Measurements from ENCODE around the gene SHQ1.
"Not testable (repeated sequence)": the region's sequence is repeated elsewhere in the genome, so short reads cannot be mapped to it uniquely, and the experiment has no call there.

The SHQ1 gene

DNA sequence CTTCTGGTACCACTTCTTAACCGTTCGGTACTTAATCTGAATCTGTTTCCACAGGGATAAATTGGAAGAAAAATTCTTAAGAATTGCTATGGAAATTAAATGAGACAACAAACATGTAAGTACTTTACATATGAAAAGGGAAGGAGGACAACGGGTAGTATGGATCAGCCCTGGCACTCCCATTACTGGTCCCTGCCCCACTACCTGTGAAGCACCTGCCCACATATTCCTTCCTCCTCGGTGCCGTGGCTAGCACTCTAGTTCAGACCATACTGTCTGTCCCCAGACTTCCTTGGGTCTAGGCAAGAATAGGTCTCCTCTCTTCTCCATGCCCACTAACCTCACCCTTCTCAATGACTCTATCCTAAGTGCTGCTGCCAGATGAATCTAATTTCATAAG, 46.2 kb downstream of the SHQ1 start:
- TF ChIP-seq GATA1 (IDR thresholded peaks at IDR 0.05; ENCODE audit: low read depth, low read length), result no peak
- no peak for TF ChIP-seq POLR2A (IDR thresholded peaks at IDR 0.05; ENCODE audit: low read length)
- no peak for DNase-seq

DNA sequence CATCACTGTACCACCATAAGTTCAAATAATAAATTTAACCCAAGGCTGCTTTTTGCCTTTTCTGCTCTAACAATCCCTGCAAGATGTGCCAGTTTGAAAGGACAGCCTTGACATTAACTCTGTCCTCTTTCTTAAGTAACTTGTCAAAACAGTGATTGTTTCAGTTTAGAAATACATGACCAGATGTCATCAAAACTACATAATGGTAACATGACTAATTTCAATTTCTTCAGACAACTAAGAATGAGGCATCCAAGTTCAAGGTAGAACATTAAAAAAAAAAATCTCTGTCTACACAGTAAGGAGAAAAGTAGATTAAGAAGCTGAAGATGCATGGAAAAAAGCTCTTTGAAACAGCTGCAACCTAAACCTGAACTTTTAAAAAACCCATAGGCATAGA, 47.4 kb downstream of the SHQ1 start:
- TF ChIP-seq GATA1 (IDR thresholded peaks at IDR 0.05; ENCODE audit: low read depth, low read length) (no peak), POLR2A (IDR thresholded peaks at IDR 0.05; ENCODE audit: low read length) (no peak)

GRCh38 chr3:72798552-72799195, 49.6 kb downstream of the SHQ1 start:
- DNase-seq, result no peak
- no peak for TF ChIP-seq POLR2A (IDR thresholded peaks at IDR 0.05; ENCODE audit: low read length)
- no peak for TF ChIP-seq GATA1 (IDR thresholded peaks at IDR 0.05; ENCODE audit: low read depth, low read length)

More for the DNA sequence above, 47.4 kb downstream of the SHQ1 start:
- DNase-seq, result no peak

DNA sequence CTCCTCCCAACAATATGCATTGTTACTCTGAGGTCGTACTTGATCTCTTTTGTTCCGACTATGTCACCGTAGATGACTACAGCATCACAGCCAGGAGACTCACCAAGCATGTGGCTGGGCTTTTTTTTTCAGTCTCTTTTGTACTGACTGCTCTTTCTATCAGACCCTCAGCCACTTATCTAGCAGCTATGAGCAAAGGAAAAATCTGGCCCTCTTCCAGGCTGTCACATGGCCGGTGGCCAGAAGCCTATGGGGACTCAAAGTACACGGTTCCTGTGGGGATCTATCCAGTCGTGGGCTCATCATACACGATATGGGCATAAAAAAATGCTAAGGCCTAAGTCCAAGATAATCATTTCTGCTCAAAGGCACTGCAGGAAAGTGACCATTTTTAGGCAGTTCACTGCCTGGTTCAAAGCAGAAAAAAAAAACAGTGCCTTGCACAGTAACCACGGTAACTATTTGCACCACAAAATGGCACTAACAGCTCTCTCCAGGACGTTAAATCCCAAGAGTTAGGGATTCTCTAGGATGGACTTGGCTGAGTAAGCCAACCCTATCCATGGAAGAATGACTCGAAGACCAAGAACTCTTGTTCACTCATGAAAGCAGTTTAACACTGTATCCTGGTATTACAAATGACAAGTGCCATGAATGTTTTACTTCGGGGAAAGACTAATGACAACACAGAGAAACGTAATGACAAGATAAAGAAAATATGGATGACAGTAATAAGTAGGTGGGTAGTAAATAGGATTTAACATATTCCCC, 50.3 kb downstream of the SHQ1 start:
- TF ChIP-seq POLR2A (IDR thresholded peaks at IDR 0.05; ENCODE audit: low read length), result no peak
- TF ChIP-seq GATA1 (IDR thresholded peaks at IDR 0.05; ENCODE audit: low read depth, low read length), result no peak
- DNase-seq, result peak; percentile 73 to 79

- no peak for DNase-seq
- TF ChIP-seq GATA1 (IDR thresholded peaks at IDR 0.05; ENCODE audit: low read depth, low read length) (no peak), POLR2A (IDR thresholded peaks at IDR 0.05; ENCODE audit: low read length) (no peak)
These were observed 54.2 kb downstream of the SHQ1 start for GRCh38 chr3:72794079-72794478.

DNA sequence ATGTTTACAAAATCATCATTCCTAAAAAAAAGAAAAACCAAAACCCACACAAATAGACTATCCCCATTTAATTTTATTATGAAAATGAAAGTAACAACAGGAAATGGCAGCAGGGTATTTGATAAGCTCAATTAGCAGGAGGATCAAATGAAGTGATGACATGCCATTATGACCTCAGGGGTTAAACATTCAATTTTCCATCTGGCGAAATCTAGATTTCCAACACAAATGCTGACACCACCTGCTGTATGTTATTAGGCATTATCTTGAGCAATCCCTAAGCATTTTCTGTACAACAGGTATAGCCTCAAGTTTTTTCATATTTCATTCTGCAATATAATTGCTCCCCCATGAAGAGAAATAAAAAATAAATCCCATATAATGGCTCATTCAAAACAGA, 57.1 kb downstream of the SHQ1 start:
- DNase-seq, result no peak

GRCh38 chr3:72789786-72790185, 58.5 kb downstream of the SHQ1 start:
- no peak for DNase-seq
- TF ChIP-seq POLR2A (IDR thresholded peaks at IDR 0.05; ENCODE audit: low read length) (no peak), GATA1 (IDR thresholded peaks at IDR 0.05; ENCODE audit: low read depth, low read length) (no peak)

More for the DNA sequence above, 57.1 kb downstream of the SHQ1 start:
- TF ChIP-seq GATA1 (IDR thresholded peaks at IDR 0.05; ENCODE audit: low read depth, low read length) (no peak), POLR2A (IDR thresholded peaks at IDR 0.05; ENCODE audit: low read length) (no peak)

DNA sequence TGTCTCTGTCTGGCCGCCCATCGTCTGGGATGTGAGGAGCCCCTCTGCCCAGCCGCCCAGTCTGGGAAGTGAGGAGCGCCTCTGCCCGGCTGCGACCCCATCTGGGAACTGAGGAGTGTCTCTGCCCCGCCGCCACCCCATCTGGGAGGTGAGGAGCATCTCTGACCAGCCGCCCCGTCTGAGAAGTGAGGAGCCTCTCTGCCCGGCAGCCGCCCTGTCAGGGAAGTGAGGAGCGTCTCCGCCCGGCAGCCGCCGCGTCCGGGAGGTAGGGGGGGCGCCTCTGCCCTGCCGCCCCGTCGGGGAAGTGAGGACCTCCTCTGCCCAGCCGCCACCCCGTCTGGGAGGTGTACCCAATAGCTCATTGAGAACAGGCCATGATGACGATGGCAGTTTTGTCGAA, 60.0 kb downstream of the SHQ1 start:
- not testable (repeated sequence) for DNase-seq

- no peak for TF ChIP-seq GATA1 (IDR thresholded peaks at IDR 0.05; ENCODE audit: low read depth, low read length)
- no peak for TF ChIP-seq POLR2A (IDR thresholded peaks at IDR 0.05; ENCODE audit: low read length)
- DNase-seq, result no peak
These were observed 61.6 kb downstream of the SHQ1 start for GRCh38 chr3:72786668-72787067.

- TF ChIP-seq POLR2A (IDR thresholded peaks at IDR 0.05; ENCODE audit: low read length) (no peak), GATA1 (IDR thresholded peaks at IDR 0.05; ENCODE audit: low read depth, low read length) (no peak)
- no peak for DNase-seq
These were observed 64.0 kb downstream of the SHQ1 start for GRCh38 chr3:72784226-72784625.

DNA sequence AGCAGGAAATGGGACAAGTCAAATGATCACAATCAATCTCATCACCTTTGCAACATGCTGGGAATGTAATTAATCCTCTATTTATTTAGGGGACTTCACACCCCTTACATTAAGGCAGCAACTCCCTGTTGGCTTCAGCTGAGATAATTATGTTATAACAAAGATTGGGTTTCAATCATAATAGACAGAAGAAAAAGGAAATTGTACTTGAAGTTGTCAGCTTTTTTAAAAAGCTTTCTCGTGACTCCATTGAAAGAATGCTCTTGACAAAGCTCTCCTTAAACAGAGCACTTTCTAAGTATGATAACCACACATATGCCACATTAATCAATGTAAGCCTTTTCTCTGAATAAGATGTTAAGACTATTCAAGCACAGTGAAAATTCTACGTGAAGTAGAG, 65.7 kb downstream of the SHQ1 start:
- DNase-seq, result no peak
- no peak for TF ChIP-seq GATA1 (IDR thresholded peaks at IDR 0.05; ENCODE audit: low read depth, low read length)
- no peak for TF ChIP-seq POLR2A (IDR thresholded peaks at IDR 0.05; ENCODE audit: low read length)

GRCh38 chr3:72769758-72770540, 78.3 kb downstream of the SHQ1 start:
- no peak for DNase-seq
- no peak for TF ChIP-seq POLR2A (IDR thresholded peaks at IDR 0.05; ENCODE audit: low read length)
- TF ChIP-seq GATA1 (IDR thresholded peaks at IDR 0.05; ENCODE audit: low read depth, low read length), result no peak

DNA sequence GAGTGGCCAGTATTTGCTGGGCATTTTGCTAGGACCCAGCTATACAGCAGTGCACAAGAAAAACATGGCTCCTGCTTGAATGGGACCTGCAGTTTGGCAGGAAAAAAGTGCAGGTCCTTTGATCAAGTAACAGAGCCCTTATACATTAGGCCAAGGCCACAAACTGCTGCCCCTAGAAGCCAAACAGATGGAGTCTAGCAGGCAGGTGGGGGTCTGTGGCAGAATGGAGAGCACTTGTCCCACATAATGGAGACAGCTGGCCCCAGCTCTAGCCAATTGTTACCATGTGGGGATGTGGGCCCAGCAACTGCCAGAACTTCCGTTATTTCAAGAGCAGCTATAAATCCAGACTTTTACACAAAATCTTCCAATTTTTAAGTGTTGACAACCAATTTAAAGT, 79.3 kb downstream of the SHQ1 start:
- no peak for TF ChIP-seq GATA1 (IDR thresholded peaks at IDR 0.05; ENCODE audit: low read depth, low read length)
- no peak for TF ChIP-seq POLR2A (IDR thresholded peaks at IDR 0.05; ENCODE audit: low read length)
- DNase-seq, result no peak

GRCh38 chr3:72768481-72768880, 79.8 kb downstream of the SHQ1 start:
- TF ChIP-seq POLR2A (IDR thresholded peaks at IDR 0.05; ENCODE audit: low read length) (no peak), GATA1 (IDR thresholded peaks at IDR 0.05; ENCODE audit: low read depth, low read length) (no peak)
- no peak for DNase-seq

Measured in erythroblast (primary cell).